ENCODE data around the gene IRX6.

Gene IRX6

DNA sequence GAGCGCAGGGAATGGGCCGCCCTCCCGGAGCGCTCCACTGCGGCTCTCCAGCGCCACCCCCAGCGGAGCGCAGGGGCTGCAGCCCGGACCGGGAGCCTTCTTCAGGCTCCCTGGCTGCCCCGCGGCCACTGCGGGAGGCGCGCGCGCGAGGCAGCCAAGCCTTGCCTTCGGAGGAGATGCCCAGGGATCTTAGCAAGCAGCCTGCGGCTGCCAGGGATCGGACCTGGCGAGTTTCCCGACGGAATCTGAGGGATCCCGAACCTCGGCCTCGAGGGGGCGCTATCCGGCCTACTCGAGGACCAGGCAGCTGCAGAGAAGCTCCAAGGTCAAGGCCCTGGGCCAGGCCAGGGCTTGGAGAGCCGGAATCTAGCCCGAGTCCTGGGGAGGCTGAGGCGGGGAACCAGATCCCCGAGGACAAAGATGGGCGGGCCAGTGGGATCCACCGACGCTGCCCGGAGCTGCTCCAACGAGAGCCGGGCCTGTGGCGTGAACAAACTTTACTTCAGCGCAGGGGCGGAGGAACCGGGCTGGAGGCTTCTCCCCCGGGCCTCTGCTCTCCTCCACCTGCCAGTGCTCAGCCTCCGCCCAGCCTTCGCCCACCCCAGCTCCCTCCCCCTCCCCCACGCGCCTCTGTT, at the start of gene IRX6:
IRX6 (plus strand) TSS at position 567 of the 635 bp plus-strand sequence. CDS start 889 bp downstream, outside the sequence.
- no peak for DNase-seq (ENCODE audit: low read depth in 3 of 3)

DNA sequence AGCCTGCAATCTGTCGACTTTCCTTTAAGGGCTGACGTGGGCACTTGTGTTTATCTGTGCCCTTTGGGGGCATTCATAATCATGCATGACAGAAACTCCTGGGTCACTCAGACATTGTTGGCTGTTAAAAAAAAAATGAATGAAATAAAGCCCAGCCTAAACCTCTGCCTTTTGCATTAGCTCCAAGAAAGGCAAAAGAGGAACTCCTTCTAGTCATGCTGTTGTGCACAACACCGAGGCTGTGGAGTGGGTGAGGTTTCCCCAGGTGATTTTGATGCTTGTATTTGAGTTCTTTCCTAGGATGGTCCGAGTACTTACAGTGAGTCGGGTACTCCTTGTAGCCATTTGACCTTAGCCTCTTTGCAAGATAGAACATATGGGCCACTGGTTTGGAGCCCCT, 49.6 kb upstream of the IRX6 start:
- no peak for DNase-seq (ENCODE audit: low read depth in 3 of 3)

DNA sequence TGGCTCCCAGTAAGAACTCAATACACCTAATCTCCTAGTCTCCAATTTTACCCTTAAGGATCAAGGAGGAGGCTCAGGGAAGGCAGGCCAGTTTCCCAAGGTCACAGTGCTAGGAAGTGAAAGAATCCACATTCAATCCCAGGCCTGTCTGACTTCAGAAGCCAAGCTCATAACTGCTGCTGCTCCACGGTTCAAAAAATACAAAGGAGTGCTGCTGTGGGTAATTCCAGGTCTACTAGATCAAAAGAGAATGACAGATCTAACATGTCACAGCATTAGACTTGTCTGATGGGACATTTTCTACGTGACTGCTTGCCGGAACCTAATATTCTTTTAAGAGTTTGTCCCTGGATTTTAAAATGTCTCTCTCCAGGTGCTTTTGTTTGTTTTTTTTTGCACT, 48.8 kb upstream of the IRX6 start:
- DNase-seq (ENCODE audit: low read depth in 3 of 3) = no peak

DNA sequence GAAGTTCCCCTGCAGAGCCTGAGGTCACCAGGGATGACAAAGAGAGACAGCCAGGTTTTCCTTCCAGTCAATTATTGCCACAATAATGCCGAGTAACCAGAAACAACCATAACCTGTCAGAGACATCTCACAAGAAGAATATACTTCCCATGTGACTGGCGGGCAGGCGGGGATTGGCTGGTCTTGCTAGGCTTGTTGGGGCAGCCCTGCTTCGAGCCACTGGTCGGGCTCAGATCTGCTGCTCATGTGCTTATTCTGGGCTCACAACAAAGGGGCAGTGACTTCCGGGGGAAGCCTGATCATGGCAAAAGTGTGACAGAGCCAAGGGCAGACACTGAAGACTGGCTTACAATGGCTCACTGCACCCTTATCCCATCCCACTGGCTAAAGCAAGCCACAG, 48.1 kb upstream of the IRX6 start:
- no peak for DNase-seq (ENCODE audit: low read depth in 3 of 3)

DNA sequence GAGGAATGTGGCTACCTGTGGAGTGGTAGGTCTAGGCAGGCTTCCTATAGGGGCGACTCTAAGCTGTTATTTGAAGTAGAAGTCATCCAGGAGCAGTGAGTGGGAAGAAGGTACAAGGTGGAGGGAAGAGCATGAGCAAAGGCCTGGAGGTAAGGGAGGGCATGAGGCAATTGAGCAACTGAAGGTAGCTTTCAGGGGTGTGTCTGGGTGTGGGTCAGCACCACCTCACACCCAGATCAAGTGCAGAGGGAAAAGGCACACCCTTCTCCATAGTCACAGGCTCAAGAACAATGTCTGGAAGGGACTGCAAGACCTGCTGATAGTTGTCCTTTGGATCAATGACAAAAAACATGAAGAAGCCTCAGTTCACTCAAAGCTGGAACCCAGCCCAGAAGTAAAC, 46.5 kb upstream of the IRX6 start:
- no peak for DNase-seq (ENCODE audit: low read depth in 3 of 3)

DNA sequence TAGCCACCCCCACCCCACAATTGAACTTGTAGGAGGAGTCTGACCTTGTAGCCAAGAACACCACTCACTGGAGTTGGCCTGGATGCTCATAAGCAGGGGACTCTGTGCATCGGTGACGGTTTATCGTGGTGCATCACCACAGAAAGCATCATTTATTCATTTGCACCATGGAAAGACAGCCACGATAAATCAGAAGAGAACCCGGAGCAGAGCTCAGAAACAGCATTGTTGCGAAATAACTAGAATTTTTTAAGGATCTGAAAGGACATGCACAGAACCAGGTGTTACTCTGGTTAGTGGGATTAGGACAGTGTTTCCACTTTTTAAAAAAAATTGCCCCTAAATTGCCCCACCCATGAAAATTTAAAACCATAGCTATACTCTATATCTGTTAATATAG, 44.4 kb upstream of the IRX6 start:
- no peak for DNase-seq (ENCODE audit: low read depth in 3 of 3)

DNA sequence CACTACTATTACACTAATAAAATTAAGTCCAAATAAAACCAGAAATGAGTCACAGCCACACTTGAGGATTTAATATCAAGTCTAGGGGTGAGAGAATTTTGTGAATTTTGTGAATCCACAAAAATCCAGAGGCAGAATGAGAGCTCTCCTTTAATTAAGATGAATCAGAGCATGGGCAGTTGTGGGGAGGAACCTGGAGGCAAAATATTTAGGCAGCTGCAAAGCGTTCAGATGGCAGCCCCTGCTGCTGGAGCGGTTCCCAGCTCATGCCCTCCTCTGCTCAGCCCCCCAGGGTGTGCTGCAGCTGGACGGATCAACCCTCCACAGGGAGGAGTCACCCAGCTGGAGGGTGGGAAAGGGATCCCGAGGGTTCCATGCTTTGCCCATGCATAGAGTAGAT, 43.4 kb upstream of the IRX6 start:
- DNase-seq (ENCODE audit: low read depth in 3 of 3) = no peak

DNA sequence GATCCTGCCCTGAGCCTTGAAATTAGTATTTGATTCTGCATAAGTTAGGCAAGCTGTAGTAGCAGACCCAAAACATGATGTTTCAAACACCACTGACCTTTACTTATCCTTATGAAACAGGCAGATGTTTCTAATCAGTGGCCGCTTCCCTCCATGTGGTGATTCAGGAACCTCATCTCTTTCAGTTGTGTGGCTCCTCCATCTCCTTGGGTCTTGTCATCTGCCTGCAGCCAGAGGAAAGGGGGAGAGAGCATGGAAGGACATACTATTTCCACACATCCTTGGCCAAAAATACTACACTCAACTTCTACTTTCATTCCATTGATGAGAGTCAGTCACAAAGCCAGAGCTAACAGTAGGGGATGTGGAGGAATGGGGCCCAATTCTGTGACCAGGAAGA, 41.6 kb upstream of the IRX6 start:
- DNase-seq (ENCODE audit: low read depth in 3 of 3) = no peak

DNA sequence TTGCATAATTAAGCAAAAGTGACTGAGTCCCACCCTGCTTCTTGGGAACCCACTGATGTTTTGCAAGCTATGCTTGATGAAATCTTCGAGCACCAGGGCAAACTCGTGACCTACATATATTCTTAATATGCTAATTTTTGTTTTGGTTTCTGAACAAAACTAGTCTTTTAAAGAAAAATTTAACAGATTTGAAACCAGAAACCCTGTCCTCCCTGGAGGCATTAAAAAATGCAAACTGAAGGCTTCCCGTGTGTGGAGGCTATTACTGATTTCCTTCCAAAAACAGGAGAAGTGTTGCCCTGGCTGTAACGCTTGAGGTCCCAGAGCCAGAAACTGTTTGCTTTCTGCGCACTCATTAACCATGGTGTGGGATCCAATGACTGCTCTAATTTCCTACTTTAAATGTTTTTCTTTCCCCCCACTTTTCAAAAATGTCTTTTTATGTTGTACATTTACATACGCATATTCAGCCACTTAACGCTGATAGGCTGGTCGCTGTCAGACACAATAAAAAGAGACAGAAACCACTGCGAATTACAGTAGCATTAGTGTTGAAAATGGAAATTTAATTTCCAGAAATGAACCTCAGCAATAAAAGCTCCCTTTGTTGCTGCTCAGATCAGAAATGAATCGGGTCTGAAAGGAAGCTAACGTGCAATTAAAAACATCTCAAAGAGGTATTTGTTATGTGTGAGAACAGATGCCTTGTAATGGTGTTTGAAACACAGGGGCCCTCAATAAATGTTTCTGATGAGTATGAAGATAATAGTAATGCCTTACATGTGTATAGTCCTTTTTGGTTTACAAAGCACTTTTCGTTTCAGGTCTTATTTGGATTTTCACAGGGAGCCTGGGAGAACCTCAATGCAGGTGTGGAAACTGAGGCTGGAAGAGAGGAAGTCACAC, 39.9 kb upstream of the IRX6 start:
- DNase-seq (ENCODE audit: low read depth in 3 of 3) = no peak

DNA sequence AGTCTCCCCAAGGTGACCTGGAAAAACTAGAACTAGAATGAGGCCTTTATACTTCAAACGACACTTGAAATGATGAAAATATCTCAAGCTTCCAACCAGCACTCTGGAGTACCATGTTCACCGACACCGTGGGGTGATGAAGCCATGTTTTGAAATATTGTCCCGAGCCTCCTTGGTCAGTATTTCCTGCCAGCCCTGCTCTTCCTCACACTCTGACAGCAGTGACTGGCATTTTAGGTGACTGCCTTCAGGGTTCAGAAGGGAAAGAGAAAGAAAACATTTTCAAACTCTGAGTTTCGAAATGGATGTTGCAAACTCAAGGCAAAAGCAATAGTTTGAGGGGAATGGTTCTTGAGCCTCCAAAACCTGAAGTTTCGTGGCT, 39.3 kb upstream of the IRX6 start:
- no peak for DNase-seq (ENCODE audit: low read depth in 3 of 3)

DNA sequence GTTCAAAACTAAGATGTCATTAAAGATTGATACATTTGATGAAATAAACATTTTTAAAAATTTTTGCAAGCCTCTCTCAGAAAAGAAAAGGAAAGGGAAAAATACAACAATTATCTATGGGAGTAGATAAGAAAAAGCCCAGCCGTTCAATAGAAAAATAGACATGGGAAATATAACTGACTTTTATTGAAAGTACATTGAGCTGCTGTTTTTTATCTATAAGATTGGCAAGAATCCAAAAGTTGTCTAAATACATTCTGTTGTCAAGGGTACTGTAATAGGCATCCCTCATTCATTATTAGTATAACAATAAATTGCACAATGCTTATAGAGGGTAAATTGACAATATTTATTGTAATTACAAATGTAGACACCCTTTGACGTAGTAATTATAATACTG, 38.4 kb upstream of the IRX6 start:
- DNase-seq (ENCODE audit: low read depth in 3 of 3) = no peak

DNA sequence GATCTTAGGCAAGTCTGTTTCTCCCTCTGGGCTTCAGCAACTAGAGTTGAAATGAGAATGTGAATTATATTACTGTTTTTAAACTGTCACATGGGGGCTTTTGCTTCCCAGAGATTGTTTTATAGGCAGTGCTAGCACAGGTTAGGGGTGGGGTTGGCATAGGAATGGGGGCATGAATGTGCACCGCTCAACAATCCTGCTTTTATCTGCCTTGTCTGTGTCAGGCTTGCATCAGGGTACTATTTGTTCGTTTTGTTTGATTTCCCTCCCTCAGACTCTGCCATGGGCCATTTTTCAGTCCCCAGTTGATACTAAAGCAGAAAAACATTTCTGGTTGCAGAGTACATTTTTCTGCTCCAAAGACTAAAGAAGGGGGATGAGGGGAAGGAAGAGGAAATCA, 34.6 kb upstream of the IRX6 start:
- no peak for DNase-seq (ENCODE audit: low read depth in 3 of 3)

DNA sequence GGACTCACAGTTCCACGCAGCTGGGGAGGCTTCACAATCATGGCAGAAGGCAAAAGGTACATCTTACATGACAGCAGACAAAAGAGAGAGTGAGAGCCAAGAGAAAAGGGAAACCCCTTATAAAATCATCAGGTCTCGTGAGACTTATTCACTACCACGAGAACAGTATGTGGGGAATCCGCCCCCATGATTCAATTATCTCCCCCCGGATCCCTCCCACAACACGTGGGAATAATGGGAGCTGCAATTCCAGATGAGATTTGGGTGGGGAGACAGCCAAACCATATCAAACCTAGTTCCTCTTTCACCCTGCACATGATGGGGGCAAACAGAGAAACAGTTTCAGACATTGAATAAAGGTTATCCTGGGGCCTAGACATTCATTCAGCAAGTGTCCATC, 32.2 kb upstream of the IRX6 start:
- no peak for DNase-seq (ENCODE audit: low read depth in 3 of 3)

DNA sequence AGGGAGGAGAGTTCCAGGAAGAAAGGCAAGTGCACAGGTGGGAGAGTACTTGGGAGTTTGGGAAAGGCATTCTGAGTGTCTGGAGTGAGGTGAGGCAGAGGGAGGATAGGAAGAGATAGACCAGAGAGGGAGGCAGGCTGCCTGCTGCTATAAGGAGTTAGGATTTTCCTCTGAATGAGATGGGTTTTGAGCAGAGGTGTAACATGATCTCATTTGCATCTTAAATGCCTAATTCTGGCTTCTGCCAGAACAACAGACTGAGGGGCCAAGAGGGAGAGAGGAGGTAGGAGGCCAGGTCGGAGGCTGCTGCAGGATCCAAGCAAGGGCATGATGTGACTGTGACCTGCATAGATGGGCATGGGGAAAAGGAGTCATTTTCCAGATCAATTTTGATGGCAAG, 31.5 kb upstream of the IRX6 start:
- no peak for DNase-seq (ENCODE audit: low read depth in 3 of 3)

DNA sequence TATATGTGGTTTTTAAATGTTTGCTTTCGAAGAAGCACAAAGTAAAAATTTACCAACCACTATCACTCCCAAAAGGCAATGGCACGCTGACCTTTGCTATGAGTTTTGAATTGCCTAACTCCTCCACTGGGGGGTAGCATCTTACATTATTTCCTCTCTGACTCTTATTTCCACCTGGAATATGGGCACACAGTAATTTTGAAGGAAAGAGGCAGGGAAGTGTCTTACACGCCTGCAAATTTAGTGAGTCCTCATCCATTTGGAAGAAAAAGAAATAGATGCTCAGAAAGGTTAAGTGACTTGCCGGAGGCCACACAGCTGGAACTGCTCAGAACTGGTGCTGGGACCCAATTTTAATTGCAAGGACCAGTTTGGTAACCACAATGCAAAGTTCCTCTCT, 29.9 kb upstream of the IRX6 start:
- DNase-seq (ENCODE audit: low read depth in 3 of 3) = no peak

DNA sequence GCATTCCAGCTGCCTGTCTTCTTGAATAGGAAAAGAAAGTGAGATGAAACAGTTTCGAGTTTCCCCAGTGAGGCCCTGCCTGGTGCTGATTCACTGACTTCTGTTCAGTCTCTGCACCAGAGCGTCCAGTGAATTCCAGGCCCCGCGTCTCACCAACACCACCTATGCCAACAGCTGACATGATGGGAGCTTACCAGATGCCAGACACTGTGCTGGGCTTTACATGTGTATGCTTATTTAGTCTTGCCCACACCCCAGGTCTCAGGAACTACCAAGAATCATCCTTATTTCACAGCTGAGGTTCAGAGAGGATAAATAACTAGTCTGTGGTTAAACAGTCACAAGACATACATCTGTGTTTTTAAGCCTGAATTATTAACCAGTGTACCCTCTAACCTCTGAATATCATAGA, 29.1 kb upstream of the IRX6 start:
- DNase-seq (ENCODE audit: low read depth in 3 of 3) = no peak

DNA sequence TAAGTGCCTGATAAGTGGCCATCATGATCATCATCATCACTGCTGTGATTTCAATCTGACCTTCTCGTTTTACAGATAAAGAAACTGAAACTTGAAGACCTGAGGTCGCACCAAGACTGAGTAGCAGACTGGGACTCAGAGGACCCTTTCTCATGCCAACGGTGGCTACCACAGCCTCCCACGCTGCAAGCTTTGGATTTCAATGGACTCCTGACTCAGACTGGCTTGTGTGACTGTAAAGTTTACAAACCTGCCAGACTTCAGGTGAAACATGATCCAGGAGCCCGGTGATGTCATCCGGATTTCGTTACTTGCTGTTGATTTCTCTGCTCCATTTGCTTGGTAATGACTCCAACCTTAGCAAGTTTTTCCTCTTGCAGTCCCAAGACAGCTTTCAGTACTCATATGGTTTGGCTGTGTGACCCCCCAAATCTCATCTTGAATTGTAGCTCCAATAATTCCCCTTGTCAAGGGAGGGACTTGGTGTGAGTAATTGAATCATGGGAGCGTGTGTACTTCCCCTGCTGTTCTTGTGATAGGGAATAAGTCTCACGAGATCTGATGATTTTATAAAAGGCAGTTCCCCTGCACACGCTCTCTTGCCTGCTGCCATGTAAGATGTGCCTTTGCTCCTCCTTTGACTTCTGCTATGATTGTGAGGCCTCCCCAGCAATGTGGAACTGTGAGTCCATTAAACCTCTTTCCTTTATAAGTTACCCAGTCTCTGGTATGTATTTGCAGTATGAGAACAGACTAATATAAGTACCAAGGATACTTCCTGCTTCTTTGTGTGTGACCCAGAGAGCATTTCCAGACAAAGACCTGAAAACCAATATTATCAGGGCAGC, 26.7 kb upstream of the IRX6 start:
- no peak for DNase-seq (ENCODE audit: low read depth in 3 of 3)

DNA sequence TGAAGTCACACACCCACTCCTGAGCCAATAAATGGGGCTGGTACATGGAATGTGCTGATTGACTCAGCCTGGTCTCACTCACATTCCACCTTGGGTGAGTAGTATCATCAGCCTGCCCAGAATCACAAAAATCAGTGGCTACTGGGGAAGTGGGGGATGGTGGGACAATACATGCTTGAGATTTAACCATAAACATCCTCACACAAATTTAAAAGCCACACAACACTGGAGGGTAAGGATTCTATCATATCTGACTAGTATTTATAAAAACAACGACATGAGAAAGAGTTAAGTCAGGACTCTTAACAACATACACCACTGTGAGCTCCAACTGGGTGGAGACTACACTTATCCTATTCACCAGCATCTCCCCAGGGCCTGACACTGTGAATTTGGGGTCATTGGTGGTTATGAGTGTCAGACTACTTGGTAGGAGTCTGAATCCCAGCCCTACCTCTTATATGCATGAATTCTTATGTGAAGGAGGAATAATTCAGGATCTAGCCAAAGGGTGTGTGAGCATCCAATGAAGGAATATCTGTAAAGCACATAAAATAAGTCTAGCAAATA, 26.0 kb upstream of the IRX6 start:
- DNase-seq (ENCODE audit: low read depth in 3 of 3) = no peak

DNA sequence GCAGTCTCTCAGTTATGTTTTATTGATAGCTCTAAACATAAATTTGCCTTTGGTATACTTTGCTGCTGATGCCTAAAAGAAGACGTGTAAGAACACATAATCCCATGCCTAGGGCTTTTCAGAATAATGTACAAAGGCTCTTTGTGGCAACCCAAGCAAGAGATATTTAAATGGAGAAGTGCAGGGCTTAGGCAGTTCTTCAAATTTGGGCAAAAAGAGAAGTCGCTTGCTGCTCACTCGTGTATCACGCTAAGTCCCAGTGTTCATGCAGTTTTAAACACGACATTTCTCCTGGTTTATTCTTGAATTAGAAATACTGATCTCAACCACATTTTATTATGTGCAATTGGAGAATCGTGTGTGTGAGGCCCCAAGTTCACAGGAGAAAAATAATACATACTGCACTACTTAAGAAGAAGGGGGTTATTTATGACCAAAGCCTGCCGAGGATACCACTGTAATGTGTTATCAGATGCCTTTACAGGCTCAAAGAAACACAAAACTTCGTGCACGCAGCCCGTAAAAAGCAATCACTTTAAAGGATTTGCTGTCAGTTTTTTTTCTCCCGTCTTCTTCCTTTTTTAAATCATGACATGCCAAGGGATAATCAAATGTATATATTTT, 22.5 kb upstream of the IRX6 start:
- no peak for DNase-seq (ENCODE audit: low read depth in 3 of 3)

DNA sequence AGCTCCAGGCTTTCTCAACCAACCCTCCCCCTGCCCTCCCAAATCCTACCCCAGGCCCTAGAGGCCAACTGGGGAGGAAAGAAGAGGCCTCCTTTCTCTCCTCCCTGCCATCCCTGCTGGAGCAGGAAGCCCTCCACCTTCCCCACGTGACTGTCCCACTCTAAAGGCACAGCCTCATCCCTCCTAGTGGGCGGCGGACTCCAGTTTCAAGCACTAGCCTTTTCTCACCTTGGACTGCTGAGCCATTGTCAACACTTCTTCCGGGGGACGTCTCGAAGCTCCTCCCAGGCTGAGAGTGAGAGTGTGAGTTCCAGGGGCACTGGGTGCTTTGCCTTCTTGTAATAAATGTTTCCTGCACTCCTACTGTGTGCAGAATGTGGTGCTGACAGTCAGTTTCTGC, 21.4 kb upstream of the IRX6 start:
- DNase-seq (ENCODE audit: low read depth in 3 of 3) = no peak

DNA sequence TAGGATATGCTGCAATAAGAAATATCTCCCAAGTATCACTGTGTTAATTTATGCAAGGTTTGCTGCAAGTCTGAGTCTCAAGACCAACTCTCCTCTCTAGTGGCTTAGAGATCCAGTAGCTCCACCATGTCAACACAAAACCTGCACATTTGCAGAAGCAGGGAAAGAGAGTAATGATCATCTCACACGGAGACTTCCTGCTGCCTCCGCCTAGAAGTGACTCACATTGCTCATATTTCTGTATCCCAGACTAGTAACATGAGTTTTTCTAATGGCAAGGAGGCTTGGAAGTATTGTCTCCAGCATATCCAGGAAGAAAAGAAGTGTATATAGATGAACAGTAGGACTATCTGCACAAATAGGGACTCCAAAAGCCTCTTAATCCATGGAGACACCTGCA, 15.0 kb upstream of the IRX6 start:
- DNase-seq (ENCODE audit: low read depth in 3 of 3) = no peak

DNA sequence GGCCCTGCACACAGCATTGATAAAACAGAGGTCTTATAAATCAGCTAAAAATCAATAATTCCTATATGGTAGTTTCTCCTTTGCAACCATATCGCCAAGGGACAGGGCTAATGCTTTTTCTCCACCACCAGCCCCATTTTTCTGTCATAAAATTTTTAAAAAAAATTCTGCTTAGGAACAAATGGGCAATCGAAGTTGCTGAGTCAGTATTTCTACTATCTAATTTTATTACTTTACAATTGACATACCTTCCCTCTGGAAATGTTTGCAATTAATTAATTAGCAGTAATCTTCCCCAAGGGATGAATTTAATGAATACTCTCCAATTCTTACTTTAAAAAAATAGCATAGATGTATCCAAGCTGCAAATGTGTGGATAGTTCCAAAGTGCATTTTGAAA, 1.7 kb upstream of the IRX6 start:
- no peak for DNase-seq (ENCODE audit: low read depth in 3 of 3)
